Loucy (cell line): ENCODE data around the gene GALNT18.

Experiments
- EZH2phosphoT487 ChIP-seq: fragments of 200-600 bp; IDR thresholded peaks from 2 replicates; pipeline ENCODE4 v1.6.1; 2018; ENCODE audit warnings: antibody characterized with exemption, mild to moderate bottlenecking, moderate library complexity, borderline replicate concordance
- TF ChIP-seq, protein P1 (sequence below): fragments of 200-600 bp; sonication (generic); conservative IDR thresholded peaks from 2 replicates; pipeline ENCODE4 v1.5.1; 2014; ENCODE audit warnings: mild to moderate bottlenecking, antibody characterized with exemption, low read length

GRCh38 chr11:11243590-11244469 lies 378.0 kb downstream of the GALNT18 start:
- TF ChIP-seq, protein P1, sequence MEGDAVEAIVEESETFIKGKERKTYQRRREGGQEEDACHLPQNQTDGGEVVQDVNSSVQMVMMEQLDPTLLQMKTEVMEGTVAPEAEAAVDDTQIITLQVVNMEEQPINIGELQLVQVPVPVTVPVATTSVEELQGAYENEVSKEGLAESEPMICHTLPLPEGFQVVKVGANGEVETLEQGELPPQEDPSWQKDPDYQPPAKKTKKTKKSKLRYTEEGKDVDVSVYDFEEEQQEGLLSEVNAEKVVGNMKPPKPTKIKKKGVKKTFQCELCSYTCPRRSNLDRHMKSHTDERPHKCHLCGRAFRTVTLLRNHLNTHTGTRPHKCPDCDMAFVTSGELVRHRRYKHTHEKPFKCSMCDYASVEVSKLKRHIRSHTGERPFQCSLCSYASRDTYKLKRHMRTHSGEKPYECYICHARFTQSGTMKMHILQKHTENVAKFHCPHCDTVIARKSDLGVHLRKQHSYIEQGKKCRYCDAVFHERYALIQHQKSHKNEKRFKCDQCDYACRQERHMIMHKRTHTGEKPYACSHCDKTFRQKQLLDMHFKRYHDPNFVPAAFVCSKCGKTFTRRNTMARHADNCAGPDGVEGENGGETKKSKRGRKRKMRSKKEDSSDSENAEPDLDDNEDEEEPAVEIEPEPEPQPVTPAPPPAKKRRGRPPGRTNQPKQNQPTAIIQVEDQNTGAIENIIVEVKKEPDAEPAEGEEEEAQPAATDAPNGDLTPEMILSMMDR: no peak
- TF ChIP-seq EZH2phosphoT487: no peak
